Heart left ventricle (tissue), 13 donors: ENCODE results near the gene ODR4.
"Not testable (repeated sequence)": the region's sequence is repeated elsewhere in the genome, so short reads cannot be mapped to it uniquely, and the experiment has no call there.

Experiments used
- POLR2A ChIP-seq, 2 donors: fragments of 450-650 bp; IDR thresholded peaks; one replicate each; pipeline ENCODE4 v1.6.1; 2017; ENCODE audit warnings: antibody characterized with exemption in 2 of 2, mild to moderate bottlenecking in 2 of 2, moderate library complexity in 2 of 2
- TF ChIP-seq, protein P1 (sequence below), 12 donors: fragments of 200-600 bp; sonication (generic) in 4 of 12; IDR thresholded peaks; one replicate each; pipeline versions ENCODE4 v1.5.0 to v1.8.0; 2018 to 2022; ENCODE audit warnings: antibody characterized with exemption in 12 of 12, mild to moderate bottlenecking in 5 of 12
- donor health status: ischemic (EF 13 %, LVEDD 7.1; RV severe dilation, severe dysfunction).
- donor health status: DM: no; HTN: yes; CAD: no.
- donor health status: DM: no; HTN: no; CAD: no.
- donor health status: ischemic (EF 25% LVEDD 6.9; RV normal size, moderate dysfunction).
- donor health status: ischemic (EF 25% LVEDD 5.7; RV mildly dilated, moderate dysfunction).
- donor health status: ischemic (EF 35%, LVEDD 5.7; RV mildly dilated, moderate dysfunction).
- donor health status: nonischemic (EF 11% LVEDD 7.7; RV severe dilation, severe dysfunction).
- donor health status: DM: yes; HTN: yes; CAD: no.
- donor health status: PGD.
- donor health status: ischemic (EF 29% LVEDD 5.4; RV normal size, mild dysfunction).
- donor health status: nonischemic (EF 23%, LVEDD 6.1; RV moderate dilation, normal function).

DNA sequence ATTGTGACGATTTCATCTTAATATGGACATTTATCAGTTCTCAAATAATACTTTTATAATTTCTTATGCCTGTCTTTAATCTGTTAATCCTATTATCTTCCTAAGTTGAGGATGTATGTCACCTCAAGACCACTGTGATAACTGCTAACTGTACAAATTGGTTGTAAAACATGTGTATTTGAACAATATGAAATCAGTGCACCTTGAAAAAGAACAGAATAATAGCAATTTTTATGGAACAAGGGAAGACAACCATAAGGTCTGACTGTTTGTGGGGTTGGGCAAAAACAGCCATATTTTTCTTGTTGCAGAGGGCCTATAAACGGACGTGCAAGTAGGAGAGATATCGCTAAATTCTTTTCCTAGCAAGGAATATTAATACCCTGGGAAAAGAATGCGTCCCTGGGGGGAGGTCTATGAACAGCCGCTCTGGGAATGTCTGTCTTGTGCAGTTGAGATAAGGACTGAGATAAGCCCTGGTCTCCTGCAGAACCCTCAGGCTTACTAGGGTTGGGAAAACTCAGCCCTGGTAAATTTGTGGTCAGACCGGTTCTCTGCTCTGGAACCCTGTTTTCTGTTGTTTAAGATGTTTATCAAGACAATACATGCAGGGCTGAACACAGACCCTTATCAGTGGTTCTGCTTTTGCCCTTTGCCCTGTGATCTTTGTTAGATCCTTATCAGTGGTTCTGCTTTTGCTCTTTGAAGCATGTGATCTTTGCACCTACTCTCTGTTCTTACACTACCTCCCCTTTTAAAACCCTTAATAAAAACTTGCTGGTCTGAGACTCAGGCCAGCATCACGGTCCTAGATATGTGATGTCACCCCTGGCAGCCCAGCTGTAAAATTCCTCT lies 27.6 kb upstream of the ODR4 start:
- TF ChIP-seq, protein P1, sequence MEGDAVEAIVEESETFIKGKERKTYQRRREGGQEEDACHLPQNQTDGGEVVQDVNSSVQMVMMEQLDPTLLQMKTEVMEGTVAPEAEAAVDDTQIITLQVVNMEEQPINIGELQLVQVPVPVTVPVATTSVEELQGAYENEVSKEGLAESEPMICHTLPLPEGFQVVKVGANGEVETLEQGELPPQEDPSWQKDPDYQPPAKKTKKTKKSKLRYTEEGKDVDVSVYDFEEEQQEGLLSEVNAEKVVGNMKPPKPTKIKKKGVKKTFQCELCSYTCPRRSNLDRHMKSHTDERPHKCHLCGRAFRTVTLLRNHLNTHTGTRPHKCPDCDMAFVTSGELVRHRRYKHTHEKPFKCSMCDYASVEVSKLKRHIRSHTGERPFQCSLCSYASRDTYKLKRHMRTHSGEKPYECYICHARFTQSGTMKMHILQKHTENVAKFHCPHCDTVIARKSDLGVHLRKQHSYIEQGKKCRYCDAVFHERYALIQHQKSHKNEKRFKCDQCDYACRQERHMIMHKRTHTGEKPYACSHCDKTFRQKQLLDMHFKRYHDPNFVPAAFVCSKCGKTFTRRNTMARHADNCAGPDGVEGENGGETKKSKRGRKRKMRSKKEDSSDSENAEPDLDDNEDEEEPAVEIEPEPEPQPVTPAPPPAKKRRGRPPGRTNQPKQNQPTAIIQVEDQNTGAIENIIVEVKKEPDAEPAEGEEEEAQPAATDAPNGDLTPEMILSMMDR (IDR thresholded peaks at IDR 0.05) = not testable (repeated sequence)
- TF ChIP-seq POLR2A (IDR thresholded peaks at IDR 0.05) = not testable (repeated sequence)
